ENCODE results near the gene RNPC3. TPM values are rescaled to one million over a fixed set of nuclear protein-coding genes. Genes with fewer than 3 reads are reported as not detected.

RNPC3 gene
- total RNA-seq (2014; rRNA removed; shearing (Covaris generic)) = 7.5 and 8.3 TPM in 2 replicates

GRCh38 chr1:103525607-103526507 lies at the start of gene RNPC3:
Gene RNPC3, plus strand, starts transcription at chr1:103525699. Its CDS starts 372 bp downstream, at chr1:103526071.
- DNase-seq (ENCODE audit: low read depth) = peak; percentile 90

DNA sequence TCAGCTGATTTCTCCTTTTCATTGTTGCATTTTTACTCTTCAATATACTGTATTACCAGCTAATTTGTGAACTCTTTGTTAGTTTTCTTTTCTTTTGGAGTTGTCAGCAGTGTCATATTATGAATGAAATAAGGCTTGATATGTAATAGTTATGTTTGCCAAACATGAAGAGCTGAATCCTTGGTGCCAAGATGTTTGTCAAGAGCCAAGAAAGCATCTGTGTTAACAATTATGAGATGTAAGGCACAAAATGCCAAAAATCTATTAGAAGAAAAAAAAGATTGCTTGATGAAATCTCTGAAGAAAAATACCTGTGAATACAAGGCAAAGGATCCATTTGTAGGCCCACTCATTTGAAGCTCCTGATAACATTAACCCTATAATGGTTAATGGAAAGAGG lies 48.4 kb upstream of the RNPC3 start:
- no peak for DNase-seq (ENCODE audit: low read depth)

DNA sequence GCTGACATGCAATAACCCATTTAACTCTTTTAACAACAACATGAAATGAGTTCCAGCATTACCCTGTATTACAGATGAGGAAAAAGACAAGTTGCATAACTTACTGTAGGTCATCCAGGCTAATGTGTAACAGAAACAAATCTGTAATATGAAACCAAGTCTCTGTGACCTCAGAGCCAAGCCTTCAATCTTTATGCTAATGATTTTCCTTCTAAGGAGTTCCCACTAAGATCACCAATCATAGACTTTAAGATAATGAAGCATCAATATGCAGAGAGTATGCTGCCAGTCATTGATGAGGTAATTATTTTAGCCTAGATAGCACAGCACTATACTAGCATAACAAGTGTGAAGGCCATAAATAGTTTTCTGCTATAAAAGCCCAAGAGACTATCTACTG lies 35.6 kb upstream of the RNPC3 start:
- peak; percentile 20 for DNase-seq (ENCODE audit: low read depth)

DNA sequence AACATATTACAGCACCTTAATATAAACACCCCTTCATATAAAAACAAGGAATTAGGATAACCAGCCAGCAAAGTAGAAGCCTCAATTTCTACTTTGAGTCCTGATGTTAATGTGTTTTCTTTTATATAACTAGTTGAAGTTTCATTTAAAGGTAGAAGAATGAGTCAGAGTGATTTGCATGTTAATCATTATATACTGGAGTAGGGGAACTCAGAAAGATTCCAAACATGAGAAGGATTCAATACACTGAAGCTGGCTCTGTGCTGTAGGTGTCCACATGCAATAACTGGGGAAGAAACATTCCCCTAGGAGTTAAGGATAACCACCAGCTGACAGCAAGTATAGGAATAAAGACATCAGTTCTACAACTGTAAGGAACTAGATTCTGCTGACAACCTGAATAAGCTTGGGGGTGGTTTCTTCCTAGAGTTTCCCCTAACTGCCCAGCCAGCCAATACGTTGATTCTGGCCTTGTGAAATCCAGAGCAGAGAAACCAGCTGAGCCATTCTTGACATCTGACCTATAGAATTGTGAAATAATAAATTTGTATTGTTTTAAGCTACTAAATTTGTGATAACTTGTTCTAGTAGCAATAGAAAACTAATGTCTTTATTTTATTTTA lies 33.4 kb upstream of the RNPC3 start:
- DNase-seq (ENCODE audit: low read depth) = no peak

DNA sequence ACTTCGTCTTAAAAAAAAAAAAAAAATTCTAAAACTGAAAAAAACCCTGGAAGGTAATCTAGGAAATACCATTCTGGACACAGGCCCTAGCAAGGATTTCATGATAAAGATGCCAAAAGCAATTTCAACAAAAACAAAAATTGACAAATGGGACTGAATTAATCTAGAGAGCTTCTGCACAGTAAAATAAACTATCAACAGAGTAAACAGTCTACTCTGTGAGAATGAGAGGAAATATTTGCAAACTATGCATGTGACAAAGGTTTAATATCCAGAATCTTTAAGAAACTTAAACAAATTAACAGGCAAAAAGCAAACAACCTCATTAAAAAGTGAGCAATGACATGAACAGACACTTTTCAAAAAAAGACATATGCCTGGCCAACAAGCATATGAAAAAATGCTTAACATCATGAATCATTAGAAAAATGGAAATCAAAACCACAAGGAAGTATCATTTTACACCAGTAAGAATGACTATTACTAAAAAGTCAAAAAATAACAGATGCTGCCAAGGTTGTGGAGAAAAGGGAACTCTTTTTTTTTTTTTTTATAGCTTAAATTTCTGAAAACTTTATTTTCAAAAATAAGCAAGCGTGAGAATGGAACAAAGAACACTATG lies 29.4 kb upstream of the RNPC3 start:
- peak; percentile 28 for DNase-seq (ENCODE audit: low read depth)

DNA sequence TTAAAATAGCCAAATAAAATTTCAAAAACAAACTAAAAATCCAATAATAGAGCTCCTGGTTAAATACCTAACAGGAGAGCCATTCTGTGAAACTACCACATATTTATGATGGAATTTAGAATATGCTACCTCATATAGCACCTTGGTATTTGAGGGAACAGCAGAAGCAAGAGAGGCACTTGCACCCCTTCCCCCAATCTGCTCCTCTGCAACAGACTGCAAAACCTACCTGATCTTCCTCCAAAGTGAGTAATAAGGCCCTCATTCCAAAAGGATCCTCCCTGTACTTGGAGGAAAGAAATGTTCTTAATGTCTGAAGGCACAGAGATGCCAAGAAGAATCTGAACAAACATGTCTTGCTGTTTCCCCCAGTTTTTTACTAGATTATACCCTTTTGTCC lies 28.1 kb upstream of the RNPC3 start:
- no peak for DNase-seq (ENCODE audit: low read depth)

GRCh38 chr1:103509250-103509649 lies 16.2 kb upstream of the RNPC3 start:
- DNase-seq (ENCODE audit: low read depth) = no peak

GRCh38 chr1:103513711-103514110 lies 11.8 kb upstream of the RNPC3 start:
- no peak for DNase-seq (ENCODE audit: low read depth)

GRCh38 chr1:103514920-103515503 lies 10.5 kb upstream of the RNPC3 start:
- DNase-seq (ENCODE audit: low read depth) = peak; percentile 54

GRCh38 chr1:103516283-103516682 lies 9.2 kb upstream of the RNPC3 start:
- no peak for DNase-seq (ENCODE audit: low read depth)

DNA sequence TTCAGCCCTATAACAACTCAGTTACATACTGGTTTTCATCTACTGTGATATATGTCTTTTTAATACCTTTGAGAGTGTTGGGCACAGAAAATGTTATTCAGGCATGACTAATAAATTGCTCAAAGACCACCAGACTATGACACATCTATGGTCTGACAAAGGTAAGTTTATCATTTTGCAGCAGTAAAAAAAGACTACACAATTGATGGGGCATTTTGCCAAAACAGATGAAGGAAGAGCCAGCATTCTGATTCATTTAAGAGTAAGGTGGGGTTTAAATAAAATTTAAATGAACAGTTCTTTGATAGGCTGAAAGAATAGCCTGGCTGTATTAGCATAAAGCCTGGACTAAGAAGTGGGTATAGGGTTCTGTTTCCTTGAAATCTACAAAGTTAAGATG lies 8.8 kb upstream of the RNPC3 start:
- DNase-seq (ENCODE audit: low read depth) = peak; percentile 57

- peak; percentile 46 for DNase-seq (ENCODE audit: low read depth)
Measured at GRCh38 chr1:103517380-103518047, 8.0 kb upstream of the RNPC3 start.

DNA sequence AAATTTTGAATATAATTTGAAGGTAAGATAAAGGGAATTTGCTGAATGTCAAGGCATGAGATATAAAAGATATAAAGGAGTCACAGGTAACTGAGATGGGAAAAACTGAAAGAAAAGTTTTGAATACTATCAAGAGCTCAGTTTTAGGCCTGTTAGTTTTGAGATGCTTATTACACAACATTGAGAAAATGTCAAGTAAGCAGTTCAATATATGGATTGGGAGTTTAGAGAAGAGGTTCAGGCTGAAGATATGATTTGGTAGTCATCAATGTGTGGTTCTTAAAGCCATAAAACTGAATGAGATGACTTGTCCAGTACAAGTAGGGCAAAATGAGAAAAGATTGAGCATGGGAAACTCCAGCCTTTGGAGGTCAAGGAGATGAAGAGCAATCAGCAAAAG lies 4.7 kb upstream of the RNPC3 start:
- DNase-seq (ENCODE audit: low read depth) = no peak

GRCh38 chr1:103523346-103523745 lies 2.2 kb upstream of the RNPC3 start:
- DNase-seq (ENCODE audit: low read depth) = no peak

DNA sequence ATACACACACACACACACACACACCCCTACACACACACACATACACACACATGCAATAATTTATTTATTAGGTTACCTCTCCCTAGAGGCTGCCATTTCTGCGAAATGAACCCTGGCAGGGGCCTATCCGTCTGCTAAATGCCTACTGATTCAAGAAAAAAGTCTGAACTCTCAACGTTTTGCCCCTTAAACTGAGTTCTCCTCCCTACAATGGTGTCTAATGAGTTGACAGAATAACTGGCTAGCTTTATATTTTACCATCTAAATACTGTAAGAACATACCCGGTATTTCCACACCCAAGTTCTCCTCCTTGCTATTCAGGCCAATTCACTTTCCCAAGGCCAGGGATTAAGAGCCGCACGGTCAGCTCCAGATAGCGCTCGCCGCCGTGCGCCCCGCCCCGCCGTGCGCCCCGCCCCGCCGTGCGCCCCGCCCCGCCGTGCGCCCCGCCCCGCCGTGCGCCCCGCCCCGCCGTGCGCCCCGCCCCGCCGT lies 339 bp upstream of the RNPC3 start:
- peak; percentile 57 for DNase-seq (ENCODE audit: low read depth)

- DNase-seq (ENCODE audit: low read depth) = no peak
Measured at GRCh38 chr1:103527331-103527730, 1.8 kb downstream of the RNPC3 start.

DNA sequence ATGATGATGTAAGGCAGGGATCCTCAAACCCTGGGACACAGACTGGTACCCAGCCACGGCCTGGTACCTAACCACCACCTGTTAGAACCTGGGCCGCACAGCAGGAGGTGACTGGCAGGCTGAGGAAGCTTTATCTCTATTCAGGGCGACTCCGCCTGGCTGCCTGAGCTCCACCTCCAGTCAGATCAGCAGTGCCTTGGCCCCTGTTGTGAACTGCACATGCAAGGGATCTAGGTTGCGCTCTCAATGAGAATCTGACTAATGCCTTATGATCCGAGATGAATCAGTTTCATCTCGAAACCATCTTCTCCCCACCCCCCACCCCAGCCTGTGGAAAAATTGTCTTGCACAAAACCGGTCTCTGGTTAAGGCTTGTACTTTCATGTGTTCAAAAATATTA lies 4.2 kb downstream of the RNPC3 start:
- peak; percentile 3 for DNase-seq (ENCODE audit: low read depth)

DNA sequence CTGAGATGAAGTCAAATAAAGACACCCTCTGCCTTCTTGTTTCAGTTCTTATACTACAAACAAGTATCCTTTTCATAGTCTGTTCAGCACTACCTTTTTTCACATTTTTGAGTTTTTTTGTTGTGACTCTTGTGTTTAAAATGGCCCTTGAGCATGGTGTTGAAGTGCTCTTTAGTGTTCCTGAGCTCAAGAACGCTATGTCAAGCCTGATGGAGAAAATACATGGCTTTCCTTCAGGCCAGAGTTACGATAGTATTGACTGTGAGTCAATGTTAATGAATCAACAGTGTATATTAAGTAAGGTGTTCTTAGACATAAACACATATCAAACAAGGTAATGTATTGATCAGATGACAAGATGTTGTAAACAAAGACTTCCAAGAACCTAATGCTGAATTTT lies 12.7 kb downstream of the RNPC3 start:
- DNase-seq (ENCODE audit: low read depth) = no peak

DNA sequence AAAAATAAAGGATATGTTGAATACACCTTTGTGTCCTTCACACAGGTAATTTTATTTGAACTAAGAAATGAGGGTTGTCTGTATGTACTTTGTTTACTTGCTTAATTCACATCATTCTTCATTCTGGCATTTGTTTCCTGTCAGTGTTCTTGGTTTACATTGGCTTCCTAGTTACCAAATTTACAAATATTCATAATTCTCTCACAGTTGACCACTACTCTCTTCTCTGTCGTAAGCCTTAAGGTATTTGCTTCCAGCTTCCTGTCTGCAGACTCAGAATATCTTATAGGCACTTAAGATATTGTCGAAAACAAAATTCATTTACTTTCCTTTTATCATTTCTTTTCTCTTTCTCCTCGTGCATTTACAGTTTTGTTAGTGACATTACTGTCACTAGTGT lies 15.9 kb downstream of the RNPC3 start:
- no peak for DNase-seq (ENCODE audit: low read depth)

DNA sequence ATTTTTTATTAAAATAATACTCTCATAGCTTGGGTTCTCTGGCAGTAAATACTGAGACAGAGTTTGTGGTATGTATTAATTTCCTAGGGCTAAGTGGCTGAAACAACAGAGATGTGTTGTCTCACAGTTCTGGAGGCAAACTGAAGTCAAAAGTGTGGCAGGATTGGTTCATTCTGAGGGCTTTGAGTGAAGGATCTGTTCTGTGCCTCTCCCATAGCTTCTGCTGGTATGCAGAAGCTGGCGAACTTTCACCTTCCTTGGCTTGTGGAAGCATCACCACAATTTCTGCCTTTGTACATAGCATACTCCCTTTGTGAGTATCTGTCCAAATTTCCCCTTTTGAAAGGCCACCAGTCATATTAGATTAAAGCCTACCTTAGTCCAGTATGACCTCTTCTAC lies 21.0 kb downstream of the RNPC3 start:
- no peak for DNase-seq (ENCODE audit: low read depth)

DNA sequence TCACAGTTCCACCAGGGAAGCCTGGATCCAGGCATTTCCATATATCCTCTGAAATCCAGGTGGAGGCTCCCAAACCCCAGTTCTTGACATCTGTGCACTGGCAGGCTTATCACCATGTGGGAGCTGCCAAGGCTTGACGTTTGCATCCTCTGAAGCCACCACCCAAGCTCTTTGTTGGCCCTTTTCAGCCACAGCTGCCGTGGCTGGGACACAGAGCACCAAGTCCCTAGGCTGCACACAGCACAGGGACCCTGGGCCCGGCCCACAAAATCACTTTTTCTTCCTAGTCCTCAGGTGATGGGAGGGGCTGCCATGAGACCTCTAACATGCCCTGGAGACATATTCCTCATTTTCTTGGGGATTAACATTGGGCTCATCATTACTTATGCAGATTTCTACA lies 22.3 kb downstream of the RNPC3 start:
- DNase-seq (ENCODE audit: low read depth) = no peak

- no peak for DNase-seq (ENCODE audit: low read depth)
Measured at GRCh38 chr1:103560427-103560826, 34.9 kb downstream of the RNPC3 start.

All from M059J (cell line).